ENCODE measurements around the gene COL6A2.

Gene COL6A2

GRCh38 chr21:46157987-46158451, 60.1 kb downstream of the COL6A2 start:
- Histone ChIP-seq H3K27ac (ENCODE audit: low read depth, low read length) (no peak overlapping the region), H3K4me3 (ENCODE audit: low read depth, low read length) (no peak overlapping the region), H3K79me1 (ENCODE audit: low read length) (no peaks in the 10 kb centered on the region), H3K27me3 (ENCODE audit: insufficient read depth, low read length) (no peaks in the 10 kb centered on the region), H3K36me3 (ENCODE audit: control insufficient read depth in 1 of 2, insufficient read depth in 2 of 2, low read length in 2 of 2) (peaks cover 10 to 12% of the 10 kb centered on the region in 2 experiments), H2BK12ac (ENCODE audit: low read length) (no peak overlapping the region), H3K4me2 (ENCODE audit: low read length) (no peak overlapping the region), H3K4me1 (ENCODE audit: control insufficient read depth in 1 of 2, insufficient read depth in 2 of 2, low read length in 2 of 2) (peaks cover 5 to 12% of the 10 kb centered on the region in 2 experiments), H4K12ac (ENCODE audit: low read depth, low read length) (no peak overlapping the region), H4K8ac (ENCODE audit: low read depth, low read length) (no peak overlapping the region), H3K79me2 (ENCODE audit: control insufficient read depth, insufficient read depth, low read length, poor library complexity) (peaks cover 2% of the 10 kb centered on the region), H3K9me3 (ENCODE audit: insufficient read depth, low read depth, low read length) (peaks cover 6% of the 10 kb centered on the region), H2BK5ac (ENCODE audit: low read depth, low read length, poor library complexity) (no peak overlapping the region), H3K4ac (ENCODE audit: low read depth, low read length) (no peak overlapping the region), H3K9ac (ENCODE audit: low read length) (no peak overlapping the region), H4K91ac (ENCODE audit: low read depth, low read length) (no peak overlapping the region), H3K18ac (ENCODE audit: low read length) (no peak overlapping the region), H2AK5ac (ENCODE audit: low read length) (no peak overlapping the region), H2AFZ (ENCODE audit: insufficient read depth, low read length, poor library complexity) (no peak overlapping the region), H3K14ac (ENCODE audit: low read length) (no peak overlapping the region), H2BK120ac (ENCODE audit: insufficient read depth, low read length, poor library complexity) (no peak overlapping the region), H3K23ac (ENCODE audit: low read length) (no peak overlapping the region)
- no CpG with 5 or more reads among the region's 15 CpGs for WGBS (ENCODE audit: extremely low coverage, insufficient coverage, insufficient read length)
- no peak for DNase-seq

GRCh38 chr21:46158666-46159300, 60.9 kb downstream of the COL6A2 start:
- H3K9ac ChIP-seq (ENCODE audit: low read length) = no peak overlapping the region
- H2BK5ac ChIP-seq (ENCODE audit: low read depth, low read length, poor library complexity) = no peak overlapping the region
- no peak for DNase-seq
- no peak overlapping the region for H4K8ac ChIP-seq (ENCODE audit: low read depth, low read length)
- H2AFZ ChIP-seq (ENCODE audit: insufficient read depth, low read length, poor library complexity) = no peak overlapping the region
- no peak overlapping the region for H2BK120ac ChIP-seq (ENCODE audit: insufficient read depth, low read length, poor library complexity)
- H2BK12ac ChIP-seq (ENCODE audit: low read length) = no peak overlapping the region
- WGBS (ENCODE audit: extremely low coverage, insufficient coverage, insufficient read length) = no CpG with 5 or more reads among the region's 10 CpGs
- H3K27ac ChIP-seq (ENCODE audit: low read depth, low read length) = no peak overlapping the region
- H3K27me3 ChIP-seq (ENCODE audit: insufficient read depth, low read length) = no peaks in the 10 kb centered on the region
- no peak overlapping the region for H3K4me2 ChIP-seq (ENCODE audit: low read length)
- peaks cover 0 to 7% of the 10 kb centered on the region in 2 experiments for H3K4me1 ChIP-seq (ENCODE audit: control insufficient read depth in 1 of 2, insufficient read depth in 2 of 2, low read length in 2 of 2)
- H2AK5ac ChIP-seq (ENCODE audit: low read length) = no peak overlapping the region
- H4K12ac ChIP-seq (ENCODE audit: low read depth, low read length) = no peak overlapping the region
- H3K4ac ChIP-seq (ENCODE audit: low read depth, low read length) = no peak overlapping the region
- H3K14ac ChIP-seq (ENCODE audit: low read length) = no peak overlapping the region
- H3K9me3 ChIP-seq (ENCODE audit: insufficient read depth, low read depth, low read length) = peaks cover 6% of the 10 kb centered on the region
- H3K4me3 ChIP-seq (ENCODE audit: low read depth, low read length) = no peak overlapping the region
- H4K91ac ChIP-seq (ENCODE audit: low read depth, low read length) = no peak overlapping the region
- H3K79me1 ChIP-seq (ENCODE audit: low read length) = no peaks in the 10 kb centered on the region
- no peak overlapping the region for H3K23ac ChIP-seq (ENCODE audit: low read length)
- H3K18ac ChIP-seq (ENCODE audit: low read length) = no peak overlapping the region
- H3K36me3 ChIP-seq (ENCODE audit: control insufficient read depth in 1 of 2, insufficient read depth in 2 of 2, low read length in 2 of 2) = peaks cover 10 to 12% of the 10 kb centered on the region in 2 experiments
- no peaks in the 10 kb centered on the region for H3K79me2 ChIP-seq (ENCODE audit: control insufficient read depth, insufficient read depth, low read length, poor library complexity)

GRCh38 chr21:46159390-46159789, 61.5 kb downstream of the COL6A2 start:
- H2AK5ac ChIP-seq (ENCODE audit: low read length) = no peak overlapping the region
- H3K79me1 ChIP-seq (ENCODE audit: low read length) = no peaks in the 10 kb centered on the region
- H3K4me1 ChIP-seq (ENCODE audit: control insufficient read depth in 1 of 2, insufficient read depth in 2 of 2, low read length in 2 of 2) = peaks cover 0 to 7% of the 10 kb centered on the region in 2 experiments
- H4K91ac ChIP-seq (ENCODE audit: low read depth, low read length) = no peak overlapping the region
- peaks cover 10 to 12% of the 10 kb centered on the region in 2 experiments for H3K36me3 ChIP-seq (ENCODE audit: control insufficient read depth in 1 of 2, insufficient read depth in 2 of 2, low read length in 2 of 2)
- H3K27me3 ChIP-seq (ENCODE audit: insufficient read depth, low read length) = no peaks in the 10 kb centered on the region
- WGBS (ENCODE audit: extremely low coverage, insufficient coverage, insufficient read length) = no CpG with 5 or more reads among the region's 12 CpGs
- no peak overlapping the region for H3K18ac ChIP-seq (ENCODE audit: low read length)
- no peak overlapping the region for H3K23ac ChIP-seq (ENCODE audit: low read length)
- H2AFZ ChIP-seq (ENCODE audit: insufficient read depth, low read length, poor library complexity) = no peak overlapping the region
- H4K8ac ChIP-seq (ENCODE audit: low read depth, low read length) = no peak overlapping the region
- H3K4me3 ChIP-seq (ENCODE audit: low read depth, low read length) = no peak overlapping the region
- H3K9me3 ChIP-seq (ENCODE audit: insufficient read depth, low read depth, low read length) = peaks cover 6% of the 10 kb centered on the region
- H3K4me2 ChIP-seq (ENCODE audit: low read length) = no peak overlapping the region
- H2BK120ac ChIP-seq (ENCODE audit: insufficient read depth, low read length, poor library complexity) = no peak overlapping the region
- no peak overlapping the region for H3K4ac ChIP-seq (ENCODE audit: low read depth, low read length)
- no peak for DNase-seq
- no peak overlapping the region for H3K27ac ChIP-seq (ENCODE audit: low read depth, low read length)
- H3K79me2 ChIP-seq (ENCODE audit: control insufficient read depth, insufficient read depth, low read length, poor library complexity) = no peaks in the 10 kb centered on the region
- H2BK12ac ChIP-seq (ENCODE audit: low read length) = no peak overlapping the region
- no peak overlapping the region for H4K12ac ChIP-seq (ENCODE audit: low read depth, low read length)
- no peak overlapping the region for H3K9ac ChIP-seq (ENCODE audit: low read length)
- no peak overlapping the region for H3K14ac ChIP-seq (ENCODE audit: low read length)
- no peak overlapping the region for H2BK5ac ChIP-seq (ENCODE audit: low read depth, low read length, poor library complexity)

- Histone ChIP-seq H3K9me3 (ENCODE audit: insufficient read depth, low read depth, low read length) (peaks cover 6% of the 10 kb centered on the region), H2BK5ac (ENCODE audit: low read depth, low read length, poor library complexity) (no peak overlapping the region), H3K18ac (ENCODE audit: low read length) (no peak overlapping the region), H3K79me1 (ENCODE audit: low read length) (no peaks in the 10 kb centered on the region), H3K27ac (ENCODE audit: low read depth, low read length) (no peak overlapping the region), H4K91ac (ENCODE audit: low read depth, low read length) (no peak overlapping the region), H3K23ac (ENCODE audit: low read length) (no peak overlapping the region), H3K4me2 (ENCODE audit: low read length) (no peak overlapping the region), H2AK5ac (ENCODE audit: low read length) (no peak overlapping the region), H4K12ac (ENCODE audit: low read depth, low read length) (no peak overlapping the region), H4K8ac (ENCODE audit: low read depth, low read length) (no peak overlapping the region), H3K79me2 (ENCODE audit: control insufficient read depth, insufficient read depth, low read length, poor library complexity) (no peaks in the 10 kb centered on the region), H3K9ac (ENCODE audit: low read length) (no peak overlapping the region), H3K4me1 (ENCODE audit: control insufficient read depth in 1 of 2, insufficient read depth in 2 of 2, low read length in 2 of 2) (peaks cover 0 to 7% of the 10 kb centered on the region in 2 experiments), H2BK120ac (ENCODE audit: insufficient read depth, low read length, poor library complexity) (no peak overlapping the region), H3K4me3 (ENCODE audit: low read depth, low read length) (no peak overlapping the region), H3K4ac (ENCODE audit: low read depth, low read length) (no peak overlapping the region), H3K27me3 (ENCODE audit: insufficient read depth, low read length) (no peaks in the 10 kb centered on the region), H3K36me3 (ENCODE audit: control insufficient read depth in 1 of 2, insufficient read depth in 2 of 2, low read length in 2 of 2) (peaks cover 10 to 12% of the 10 kb centered on the region in 2 experiments), H2BK12ac (ENCODE audit: low read length) (no peak overlapping the region), H3K14ac (ENCODE audit: low read length) (no peak overlapping the region), H2AFZ (ENCODE audit: insufficient read depth, low read length, poor library complexity) (no peak overlapping the region)
- no peak for DNase-seq
- WGBS (ENCODE audit: extremely low coverage, insufficient coverage, insufficient read length) = no CpG with 5 or more reads among the region's 32 CpGs
Measured at GRCh38 chr21:46159841-46160656, 62.1 kb downstream of the COL6A2 start.
